ENCODE data around the gene SWAP70.

SWAP70 gene

DNA sequence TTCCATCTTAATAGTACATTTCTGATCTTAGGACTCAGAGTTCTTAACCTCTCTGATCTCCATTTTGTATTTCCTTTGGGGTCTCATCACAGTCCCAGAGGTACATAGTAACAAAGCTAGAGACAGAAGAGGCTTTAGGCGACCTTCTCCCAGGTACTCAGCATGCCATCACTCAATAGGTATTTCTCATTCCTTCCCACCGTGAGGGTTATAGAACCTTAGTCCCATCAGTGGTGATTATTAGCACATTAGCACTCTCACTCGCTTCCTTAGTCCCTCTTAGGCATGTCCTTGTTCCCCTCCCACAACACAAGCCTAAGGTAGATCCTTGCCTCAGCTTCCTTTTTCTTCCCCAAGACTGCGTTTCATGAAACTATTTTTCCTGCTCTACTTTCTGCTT lies 14.7 kb downstream of the SWAP70 start:
- Histone ChIP-seq H2AK5ac (ENCODE audit: low read length, severe bottlenecking) (peak overlapping the region; percentile 83), H3K4me3 (ENCODE audit: insufficient read depth in 1 of 2, low read depth in 1 of 2, low read length in 2 of 2) (no peak overlapping the region), H3K14ac (ENCODE audit: low read length in 2 of 2) (no peak overlapping the region), H4K91ac (ENCODE audit: low read length) (peak overlapping the region; percentile 75), H3K27ac (ENCODE audit: low read length, poor library complexity, severe bottlenecking) (no peak overlapping the region), H3K9me3 (ENCODE audit: control insufficient read depth, low read length) (no peaks in the 10 kb centered on the region), H2BK12ac (ENCODE audit: low read length in 2 of 2) (no peak overlapping the region), H3K4me2 (ENCODE audit: low read length, poor library complexity, severe bottlenecking) (no peak overlapping the region), H3K23ac (ENCODE audit: low read length in 2 of 2) (no peak overlapping the region), H3K4me1 (ENCODE audit: control insufficient read depth, insufficient read depth, low read depth, low read length) (peaks cover 10% of the 10 kb centered on the region), H3K4ac (ENCODE audit: low read depth in 1 of 2, low read length in 2 of 2) (no peak overlapping the region), H2BK15ac (ENCODE audit: low read depth, poor library complexity, severe bottlenecking) (no peak overlapping the region), H4K8ac (ENCODE audit: low read length) (peak overlapping the region; percentile 54), H2BK120ac (ENCODE audit: low read depth, low read length) (no peak overlapping the region), H3K36me3 (ENCODE audit: control insufficient read depth in 1 of 2, insufficient read depth in 2 of 2, low read depth in 1 of 2, low read length in 2 of 2) (peaks cover 0 to 9% of the 10 kb centered on the region in 2 experiments), H2BK5ac (ENCODE audit: low read depth, low read length, poor library complexity, severe bottlenecking) (no peak overlapping the region), H2AFZ (ENCODE audit: low read depth, low read length) (no peak overlapping the region), H3K9ac (ENCODE audit: low read length) (no peak overlapping the region), H3K27me3 (ENCODE audit: control insufficient read depth in 1 of 2, insufficient read depth in 1 of 2, low read length in 2 of 2) (no peaks in the 10 kb centered on the region), H3K18ac (ENCODE audit: low read depth in 1 of 2, low read length in 2 of 2) (no peak overlapping the region), H3K79me1 (replicated peaks; ENCODE audit: low read length, poor library complexity, severe bottlenecking) (peaks cover 11% of the 10 kb centered on the region)
- WGBS = 79% methylated on average over 4 of the region's 4 CpGs
- no peak for DNase-seq

DNA sequence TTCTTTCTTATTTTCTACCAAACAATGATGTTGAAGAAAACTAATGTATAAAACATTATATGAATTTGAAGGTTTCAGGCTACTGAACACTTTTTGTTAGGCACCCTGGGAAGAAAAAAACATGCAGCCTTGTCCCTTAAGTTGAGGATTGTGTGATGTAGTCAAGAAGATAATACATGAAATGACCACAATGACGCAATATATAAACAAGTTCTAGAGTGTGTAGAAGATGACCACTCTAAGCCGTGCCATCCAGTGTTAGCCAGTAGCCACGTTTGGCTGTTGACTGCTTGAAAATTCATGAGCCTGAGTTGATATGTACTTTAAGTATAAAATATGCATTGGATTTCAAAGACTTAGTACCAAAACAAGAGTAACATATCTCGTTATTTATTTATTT lies 16.2 kb downstream of the SWAP70 start:
- Histone ChIP-seq H2BK15ac (ENCODE audit: low read depth, poor library complexity, severe bottlenecking) (no peak overlapping the region), H2BK120ac (ENCODE audit: low read depth, low read length) (no peak overlapping the region), H3K18ac (ENCODE audit: low read depth in 1 of 2, low read length in 2 of 2) (no peak overlapping the region), H3K14ac (ENCODE audit: low read length in 2 of 2) (no peak overlapping the region), H3K79me1 (replicated peaks; ENCODE audit: low read length, poor library complexity, severe bottlenecking) (peaks cover 12% of the 10 kb centered on the region), H3K36me3 (ENCODE audit: control insufficient read depth in 1 of 2, insufficient read depth in 2 of 2, low read depth in 1 of 2, low read length in 2 of 2) (peaks cover 0 to 10% of the 10 kb centered on the region in 2 experiments), H3K4ac (ENCODE audit: low read depth in 1 of 2, low read length in 2 of 2) (no peak overlapping the region), H2BK5ac (ENCODE audit: low read depth, low read length, poor library complexity, severe bottlenecking) (no peak overlapping the region), H3K9ac (ENCODE audit: low read length) (no peak overlapping the region), H2AFZ (ENCODE audit: low read depth, low read length) (no peak overlapping the region), H2BK12ac (ENCODE audit: low read length in 2 of 2) (no peak overlapping the region), H3K4me1 (ENCODE audit: control insufficient read depth, insufficient read depth, low read depth, low read length) (peaks cover 10% of the 10 kb centered on the region), H3K27me3 (ENCODE audit: control insufficient read depth in 1 of 2, insufficient read depth in 1 of 2, low read length in 2 of 2) (no peaks in the 10 kb centered on the region), H2AK5ac (ENCODE audit: low read length, severe bottlenecking) (no peak overlapping the region), H4K91ac (ENCODE audit: low read length) (no peak overlapping the region), H3K23ac (ENCODE audit: low read length in 2 of 2) (no peak overlapping the region), H3K4me3 (ENCODE audit: insufficient read depth in 1 of 2, low read depth in 1 of 2, low read length in 2 of 2) (no peak overlapping the region), H3K4me2 (ENCODE audit: low read length, poor library complexity, severe bottlenecking) (no peak overlapping the region), H3K9me3 (ENCODE audit: control insufficient read depth, low read length) (no peaks in the 10 kb centered on the region), H4K8ac (ENCODE audit: low read length) (no peak overlapping the region), H3K27ac (ENCODE audit: low read length, poor library complexity, severe bottlenecking) (no peak overlapping the region)
- 80% methylated on average over 4 of the region's 4 CpGs for WGBS
- peak; percentile 65 for DNase-seq

DNA sequence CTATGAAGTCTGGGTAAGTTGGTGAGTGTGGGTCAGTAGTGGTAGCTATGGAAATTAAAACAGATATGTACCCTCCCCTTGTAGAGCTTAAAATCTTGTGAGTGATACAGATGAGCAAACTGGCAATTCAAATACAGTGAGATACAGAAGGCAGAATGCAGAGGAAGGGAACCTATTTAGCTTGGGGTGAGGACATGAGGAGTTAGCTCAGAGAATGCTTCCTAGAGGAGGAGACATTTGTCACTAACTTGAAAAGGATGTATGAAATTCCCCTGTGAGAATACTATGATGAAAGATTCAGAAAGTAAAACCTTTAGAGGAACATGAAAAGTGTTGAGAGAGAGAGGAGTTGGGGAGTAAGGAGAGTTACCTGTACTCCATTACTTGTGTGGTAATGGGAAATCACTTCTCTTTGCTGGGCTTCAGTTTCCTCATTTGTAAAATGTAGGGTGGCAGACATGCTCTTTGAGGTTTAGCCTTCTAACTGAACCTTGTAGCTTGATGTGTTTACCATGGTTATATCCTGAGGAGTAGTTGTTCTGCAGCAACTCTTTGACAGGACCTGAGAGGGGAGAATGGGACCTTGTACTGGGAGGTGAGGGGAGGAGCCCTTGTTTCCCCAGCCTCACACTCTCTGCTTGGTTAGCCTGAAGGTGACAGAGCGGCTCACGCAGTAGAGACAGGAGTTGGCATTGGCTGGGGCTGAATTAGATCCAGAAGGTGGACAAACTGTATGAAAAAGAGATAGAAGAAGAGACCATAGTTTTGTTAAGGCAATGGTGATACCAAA lies 17.9 kb downstream of the SWAP70 start:
- Histone ChIP-seq H3K79me1 (replicated peaks; ENCODE audit: low read length, poor library complexity, severe bottlenecking) (peaks cover 15% of the 10 kb centered on the region), H3K4me3 (ENCODE audit: insufficient read depth in 1 of 2, low read depth in 1 of 2, low read length in 2 of 2) (no peak overlapping the region), H2BK5ac (ENCODE audit: low read depth, low read length, poor library complexity, severe bottlenecking) (no peak overlapping the region), H3K9me3 (ENCODE audit: control insufficient read depth, low read length) (no peaks in the 10 kb centered on the region), H2BK12ac (ENCODE audit: low read length in 2 of 2) (no peak overlapping the region), H2AFZ (ENCODE audit: low read depth, low read length) (no peak overlapping the region), H3K4ac (ENCODE audit: low read depth in 1 of 2, low read length in 2 of 2) (no peak overlapping the region), H3K27ac (ENCODE audit: low read length, poor library complexity, severe bottlenecking) (no peak overlapping the region), H3K4me1 (ENCODE audit: control insufficient read depth, insufficient read depth, low read depth, low read length) (peaks cover 10% of the 10 kb centered on the region), H3K14ac (ENCODE audit: low read length in 2 of 2) (no peak overlapping the region), H2BK15ac (ENCODE audit: low read depth, poor library complexity, severe bottlenecking) (no peak overlapping the region), H3K36me3 (ENCODE audit: control insufficient read depth in 1 of 2, insufficient read depth in 2 of 2, low read depth in 1 of 2, low read length in 2 of 2) (peaks cover 3 to 15% of the 10 kb centered on the region in 2 experiments), H3K23ac (ENCODE audit: low read length in 2 of 2) (no peak overlapping the region), H2AK5ac (ENCODE audit: low read length, severe bottlenecking) (no peak overlapping the region), H3K27me3 (ENCODE audit: control insufficient read depth in 1 of 2, insufficient read depth in 1 of 2, low read length in 2 of 2) (no peaks in the 10 kb centered on the region), H4K8ac (ENCODE audit: low read length) (no peak overlapping the region), H3K18ac (ENCODE audit: low read depth in 1 of 2, low read length in 2 of 2) (no peak overlapping the region), H4K91ac (ENCODE audit: low read length) (no peak overlapping the region), H2BK120ac (ENCODE audit: low read depth, low read length) (no peak overlapping the region), H3K9ac (ENCODE audit: low read length) (no peak overlapping the region), H3K4me2 (ENCODE audit: low read length, poor library complexity, severe bottlenecking) (no peak overlapping the region)
- WGBS = 96% methylated on average over 2 of the region's 2 CpGs
- no peak for DNase-seq

DNA sequence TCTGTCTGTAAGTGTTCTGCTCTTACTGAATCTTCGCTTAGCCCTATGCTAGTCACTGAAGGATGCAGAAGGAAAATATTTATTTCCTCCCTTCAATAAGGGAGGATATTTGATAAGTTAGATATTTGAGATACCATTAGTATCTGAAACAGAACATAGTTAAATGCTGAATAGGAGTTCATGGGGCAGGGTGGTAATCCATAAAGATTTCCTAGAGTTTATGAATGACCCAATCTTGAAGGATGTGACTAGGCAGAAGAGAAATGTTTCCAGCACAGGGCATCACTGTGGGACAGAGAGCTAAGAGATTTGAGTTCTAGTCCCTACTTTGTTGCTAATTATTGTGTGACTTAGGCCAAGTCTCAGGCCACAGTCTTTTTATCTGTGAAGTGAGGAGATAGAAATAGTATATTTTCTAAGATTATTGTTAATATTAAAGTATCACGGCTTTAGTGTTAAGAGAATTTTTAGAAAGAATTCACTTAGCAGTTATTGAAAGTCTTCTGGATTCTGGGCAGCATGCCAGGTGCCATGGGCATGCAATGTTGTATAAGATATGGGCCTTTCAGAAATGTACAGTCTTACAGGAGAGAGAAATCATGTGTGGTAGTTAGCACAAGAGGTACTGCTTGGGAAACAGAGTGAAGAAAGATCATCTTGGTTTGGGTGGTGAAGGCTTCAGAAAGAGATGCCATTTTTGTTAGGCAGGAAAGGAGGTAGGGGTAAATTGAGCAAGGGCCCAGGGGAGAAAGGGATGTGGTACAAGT lies 24.0 kb downstream of the SWAP70 start:
- Histone ChIP-seq H2BK15ac (ENCODE audit: low read depth, poor library complexity, severe bottlenecking) (no peak overlapping the region), H3K9me3 (ENCODE audit: control insufficient read depth, low read length) (no peaks in the 10 kb centered on the region), H2AFZ (ENCODE audit: low read depth, low read length) (no peak overlapping the region), H2BK5ac (ENCODE audit: low read depth, low read length, poor library complexity, severe bottlenecking) (no peak overlapping the region), H3K79me1 (replicated peaks; ENCODE audit: low read length, poor library complexity, severe bottlenecking) (peaks cover 7% of the 10 kb centered on the region), H3K27ac (ENCODE audit: low read length, poor library complexity, severe bottlenecking) (peak overlapping the region; percentile 71), H3K9ac (ENCODE audit: low read length) (no peak overlapping the region), H3K18ac (ENCODE audit: low read depth in 1 of 2, low read length in 2 of 2) (peak overlapping the region; percentile 56 to 75), H2AK5ac (ENCODE audit: low read length, severe bottlenecking) (peak overlapping the region; percentile 72), H3K4me3 (ENCODE audit: insufficient read depth in 1 of 2, low read depth in 1 of 2, low read length in 2 of 2) (no peak overlapping the region), H2BK120ac (ENCODE audit: low read depth, low read length) (no peak overlapping the region), H3K27me3 (ENCODE audit: control insufficient read depth in 1 of 2, insufficient read depth in 1 of 2, low read length in 2 of 2) (no peaks in the 10 kb centered on the region), H3K4ac (ENCODE audit: low read depth in 1 of 2, low read length in 2 of 2) (no peak overlapping the region), H3K36me3 (ENCODE audit: control insufficient read depth in 1 of 2, insufficient read depth in 2 of 2, low read depth in 1 of 2, low read length in 2 of 2) (peaks cover 3 to 14% of the 10 kb centered on the region in 2 experiments), H4K8ac (ENCODE audit: low read length) (no peak overlapping the region), H3K14ac (ENCODE audit: low read length in 2 of 2) (peak overlapping the region in 1 of 2 experiments; percentile 48), H3K23ac (ENCODE audit: low read length in 2 of 2) (no peak overlapping the region), H3K4me1 (ENCODE audit: control insufficient read depth, insufficient read depth, low read depth, low read length) (peaks cover 17% of the 10 kb centered on the region), H4K91ac (ENCODE audit: low read length) (no peak overlapping the region), H3K4me2 (ENCODE audit: low read length, poor library complexity, severe bottlenecking) (peak overlapping the region; percentile 37), H2BK12ac (ENCODE audit: low read length in 2 of 2) (peak overlapping the region; percentile 28 to 54)
- DNase-seq = peak; percentile 52
- 91% methylated on average over 1 of the region's 2 CpGs for WGBS

Data from mesenchymal stem cell (in vitro differentiated cells and primary cell).